Endothelial cell of umbilical vein (primary cell): ENCODE results near the gene IL5RA. TPM values are rescaled to one million over a fixed set of nuclear protein-coding genes. Genes with fewer than 3 reads are reported as not detected.

ENCODE experiments used
- BruUV-seq: library from RNA; stranded (reverse); fragments of 400-500 nt; replicated peaks from 2 replicates; lab custom pipeline; 2021; lab: Mats Ljungman, UMichigan
- CTCF ChIA-PET: fragments of 300-600, 350-600 bp; sonication (Branson Sonifier 250); formaldehyde crosslinking; loops from one replicate; lab custom pipeline; 2021; ENCODE audit warnings: antibody characterized with exemption, inconsistent platforms; lab: Charles Lee
- POLR2A ChIA-PET: fragments of 300-600, 350-600 bp; sonication (Branson Sonifier 250); formaldehyde crosslinking; loops from one replicate; lab custom pipeline; 2021; ENCODE audit warnings: antibody characterized with exemption, inconsistent platforms; lab: Charles Lee
- DNase-seq: peaks from one replicate; pipeline ENCODE4 v3.0.0-alpha.2; 2011; ENCODE audit warnings: low read depth, low spot score
- FAIRE-seq: peaks from 2 replicates; lab custom pipeline; 2011; peaks lifted over from hg19 to GRCh38; lab: Jason Lieb, UNC
- H2AFZ ChIP-seq: 2 replicates; pipeline ENCODE4 v1.6.0; 2012; ENCODE audit warnings: low read depth, low read length, control low read depth, inconsistent platforms
- H3K27ac ChIP-seq: 2 replicates; pipeline ENCODE4 v1.5.1; 2011; ENCODE audit warnings: low read depth, mild to moderate bottlenecking, control low read depth, low read length, moderate library complexity; ENCODE audit not compliant: insufficient read depth
- H3K27me3 ChIP-seq, 2 experiments: 2 replicates each; pipeline versions ENCODE4 v1.6.0 to v1.6.1; 2011; ENCODE audit warnings: low read length in 2 of 2, mixed read lengths in 1 of 2; ENCODE audit not compliant: control insufficient read depth in 2 of 2, insufficient read depth in 2 of 2
- H3K36me3 ChIP-seq, 2 experiments: 2 replicates in 1 of 2; 3 replicates in 1 of 2; pipeline ENCODE4 v1.5.1; 2011; ENCODE audit warnings: low read length in 2 of 2, mild to moderate bottlenecking in 1 of 2, moderate library complexity in 1 of 2; ENCODE audit not compliant: control insufficient read depth in 2 of 2, insufficient read depth in 2 of 2; ENCODE audit errors: extremely low read depth in 1 of 2
- H3K4me1 ChIP-seq: 3 replicates; pipeline ENCODE4 v1.5.1; 2011; ENCODE audit warnings: mild to moderate bottlenecking, low read length; ENCODE audit not compliant: control insufficient read depth, insufficient read depth; ENCODE audit errors: extremely low read depth
- H3K4me2 ChIP-seq: 2 replicates; pipeline ENCODE4 v1.6.1; 2011; ENCODE audit warnings: low read length, control low read depth, mixed read lengths; ENCODE audit not compliant: insufficient read depth
- H3K4me3 ChIP-seq, 3 experiments: fragments of 200-600 bp in 1 of 3; sonication (generic), shearing (Covaris generic) in 1 of 3; replicated peaks in 1 of 3; 2 replicates each; pipeline ENCODE4 v1.5.1; 2011 to 2016; ENCODE audit warnings: control low read depth in 3 of 3, low read length in 3 of 3, mild to moderate bottlenecking in 2 of 3, inconsistent platforms in 1 of 3, low read depth in 1 of 3, moderate library complexity in 1 of 3; ENCODE audit not compliant: insufficient read depth in 1 of 3
- H3K79me2 ChIP-seq: 2 replicates; pipeline ENCODE4 v1.6.0; 2012; ENCODE audit warnings: low read length, inconsistent platforms; ENCODE audit not compliant: control insufficient read depth, insufficient read depth
- H3K9ac ChIP-seq: replicated peaks from 2 replicates; pipeline ENCODE3; 2011; ENCODE audit warnings: low read length, control low read depth; ENCODE audit not compliant: insufficient read depth; ENCODE audit errors: extremely low read depth
- H3K9me1 ChIP-seq: replicated peaks from 3 replicates; pipeline ENCODE4 v1.6.0; 2011; ENCODE audit warnings: mild to moderate bottlenecking, low read length; ENCODE audit not compliant: control insufficient read depth, insufficient read depth; ENCODE audit errors: extremely low read depth
- H3K9me3 ChIP-seq: replicated peaks from 2 replicates; pipeline ENCODE4 v1.5.1; 2012; ENCODE audit warnings: low read length, inconsistent platforms; ENCODE audit not compliant: control insufficient read depth, insufficient read depth
- H4K20me1 ChIP-seq: replicated peaks from 2 replicates; pipeline ENCODE3; 2011; ENCODE audit warnings: mild to moderate bottlenecking, low read length; ENCODE audit not compliant: control insufficient read depth, insufficient read depth; ENCODE audit errors: extremely low read depth
- CTCF ChIP-seq, 2 donors: IDR thresholded peaks; 1 replicate in 1 of 2; 2 replicates in 1 of 2; pipeline ENCODE4 v1.5.1; 2011; ENCODE audit warnings: low read length in 2 of 2, mild to moderate bottlenecking in 2 of 2, moderate library complexity in 2 of 2, control low read depth in 1 of 2, inconsistent platforms in 1 of 2, low read depth in 1 of 2; ENCODE audit not compliant: insufficient read depth in 1 of 2; ENCODE audit errors: extremely low read depth in 1 of 2
- EZH2 ChIP-seq: IDR thresholded peaks from 2 replicates; pipeline ENCODE4 v1.6.1; 2012; ENCODE audit warnings: borderline replicate concordance, low read depth, mild to moderate bottlenecking, moderate library complexity, low read length, inconsistent platforms; ENCODE audit not compliant: severe bottlenecking
- POLR2A ChIP-seq: IDR thresholded peaks from 2 replicates; pipeline ENCODE4 v1.6.1; 2012; ENCODE audit warnings: low read depth, mild to moderate bottlenecking, control low read depth, low read length
- dilution Hi-C: fragments of 300-500 bp; cut with MboI; formaldehyde crosslinking; loops from one replicate; pipeline ENCODE4 v1.15.0; 2019; ENCODE audit warnings: low sequenced_read_pairs; ENCODE audit not compliant: extremely low pct_ligation_motif_present
- intact Hi-C: fragments of 100-400 bp; cut with micrococcal nuclease; formaldehyde crosslinking; loops from one replicate; pipeline ENCODE4 v1.10.0; 2022
- polyA plus RNA-seq, 4 experiments: library from polyadenylated mRNA; depleted of rRNA in 3 of 4; stranded (reverse) in 3 of 4; unstranded in 1 of 4; fragments of >200 nt; gene quantifications; 2 replicates each; pipeline versions ENCODE4 v1.2.1 to v1.2.3, GENCODE V29; 2011 to 2012; ENCODE audit warnings: missing spikeins in 1 of 4
- total RNA-seq: library from RNA; stranded (reverse); gene quantifications from 2 replicates; pipeline ENCODE4 v1.2.3, GENCODE V29; 2021

IL5RA gene
- total and polyA plus RNA-seq, 2 donors (not counting 3 experiments of a cell fraction or from before 2014, with no cell fraction given) = not detected

GRCh38 chr3:3059645-3060044 is 50.5 kb downstream of the IL5RA start:
- no peak for DNase-seq
- Histone ChIP-seq H3K36me3 (no peaks in the 10 kb centered on the region), H3K9me1 (no peaks in the 10 kb centered on the region), H4K20me1 (no peaks in the 10 kb centered on the region), H2AFZ (no peak overlapping the region), H3K79me2 (no peaks in the 10 kb centered on the region), H3K9ac (no peak overlapping the region), H3K4me3 (no peak overlapping the region), H3K4me2 (no peak overlapping the region), H3K27ac (no peak overlapping the region), H3K9me3 (no peaks in the 10 kb centered on the region), H3K4me1 (no peaks in the 10 kb centered on the region), H3K27me3 (no peaks in the 10 kb centered on the region)
- CTCF ChIA-PET = no interaction called here
- intact Hi-C loops (no loop called here), dilution Hi-C loops (no loop called here)
- no peak for FAIRE-seq
- BruUV-seq = no TSS peak
- POLR2A ChIA-PET = no interaction called here
- no peak for TF ChIP-seq EZH2
- no peak for TF ChIP-seq CTCF (IDR thresholded peaks at IDR 0.05; ENCODE audit: extremely low read depth in 1 of 2, insufficient read depth in 1 of 2, low read depth in 1 of 2, low read length in 2 of 2)
- TF ChIP-seq POLR2A = no peak

- Histone ChIP-seq H3K9me3 (no peaks in the 10 kb centered on the region), H3K79me2 (no peaks in the 10 kb centered on the region), H2AFZ (no peak overlapping the region), H3K27ac (no peak overlapping the region), H4K20me1 (no peaks in the 10 kb centered on the region), H3K9me1 (no peaks in the 10 kb centered on the region), H3K4me1 (no peaks in the 10 kb centered on the region), H3K36me3 (no peaks in the 10 kb centered on the region), H3K27me3 (no peaks in the 10 kb centered on the region), H3K9ac (no peak overlapping the region), H3K4me3 (no peak overlapping the region), H3K4me2 (no peak overlapping the region)
- dilution Hi-C loops (no loop called here), intact Hi-C loops (no loop called here)
- POLR2A ChIA-PET = no interaction called here
- no peak for TF ChIP-seq CTCF (IDR thresholded peaks at IDR 0.05; ENCODE audit: extremely low read depth in 1 of 2, insufficient read depth in 1 of 2, low read depth in 1 of 2, low read length in 2 of 2)
- DNase-seq (no peak), FAIRE-seq (no peak)
- CTCF ChIA-PET = no interaction called here
- no TSS peak for BruUV-seq
These were observed 56.2 kb downstream of the IL5RA start for GRCh38 chr3:3053974-3054373.
